Activated T-cell treated with anti-CD3 and anti-CD28 coated beads, Interleukin-2, amount 50 U/mL, for 1 hour (primary cell): ENCODE data around the gene GPN2.

ENCODE experiments used
- DNase-seq: peaks from one replicate; pipeline ENCODE4 v3.0.0-alpha.2; 2020

The GPN2 gene

DNA sequence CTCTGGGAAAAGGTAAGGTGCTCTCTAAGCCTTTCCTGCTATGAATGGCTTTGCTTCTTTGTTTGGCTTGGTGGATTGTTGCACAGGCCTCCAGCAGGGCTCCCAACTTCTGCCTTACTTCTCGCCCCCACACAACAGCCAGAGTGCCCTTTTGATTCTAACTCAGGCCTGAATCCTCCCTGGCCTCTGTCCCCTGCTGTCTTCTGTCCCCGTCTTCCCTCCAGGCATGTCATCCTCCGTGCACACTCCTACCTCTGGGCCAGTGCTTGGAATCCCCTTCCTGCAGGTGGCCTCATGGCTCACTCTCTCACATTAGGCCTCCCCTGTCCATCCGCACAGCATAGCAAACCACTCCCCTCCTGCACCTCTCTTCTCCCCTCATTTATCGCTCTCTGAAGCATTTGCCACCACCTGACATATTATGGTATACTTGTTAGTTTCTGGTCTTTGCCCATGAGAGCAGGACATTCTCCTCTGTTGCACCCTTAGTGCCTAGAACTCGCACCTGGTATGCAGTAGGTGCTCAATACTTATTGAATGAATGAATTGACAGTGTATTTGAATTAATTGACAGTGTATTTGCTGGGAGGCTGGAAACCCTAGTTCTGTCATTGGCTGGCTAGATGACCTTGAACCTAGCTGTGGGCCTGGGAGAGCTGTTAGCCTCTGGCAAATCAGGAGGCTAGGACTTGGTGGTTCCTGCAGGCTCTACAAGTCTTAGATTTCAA lies 60.7 kb downstream of the GPN2 start:
- DNase-seq: no peak

DNA sequence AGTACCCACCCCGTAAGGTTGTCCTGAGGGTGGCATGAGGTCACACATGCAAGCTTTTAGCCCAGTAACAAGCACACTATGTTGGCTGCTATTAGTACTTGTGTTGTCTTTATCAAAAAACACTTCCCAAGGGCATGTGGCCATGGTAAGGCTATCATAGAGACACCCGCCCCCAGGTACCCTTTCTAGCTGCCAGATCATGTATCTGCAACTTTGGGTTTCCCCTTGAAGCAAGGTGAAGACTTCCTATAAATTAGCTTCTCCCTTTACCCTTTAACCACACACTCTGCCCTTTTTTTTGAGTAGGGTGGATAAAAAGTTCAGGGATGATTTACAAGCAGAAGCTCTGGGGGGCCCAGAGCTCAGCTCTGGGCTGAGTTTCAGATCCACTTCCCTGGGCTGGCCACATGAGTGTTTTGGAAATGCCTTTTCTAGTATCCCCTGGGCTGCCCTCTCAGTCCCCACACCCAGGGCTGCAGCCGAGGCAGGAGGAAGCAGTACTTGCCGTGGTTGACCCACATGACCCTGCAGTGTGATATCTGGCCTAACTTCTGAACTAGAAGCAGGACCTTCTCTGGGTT lies 61.6 kb downstream of the GPN2 start:
- DNase-seq: no peak

DNA sequence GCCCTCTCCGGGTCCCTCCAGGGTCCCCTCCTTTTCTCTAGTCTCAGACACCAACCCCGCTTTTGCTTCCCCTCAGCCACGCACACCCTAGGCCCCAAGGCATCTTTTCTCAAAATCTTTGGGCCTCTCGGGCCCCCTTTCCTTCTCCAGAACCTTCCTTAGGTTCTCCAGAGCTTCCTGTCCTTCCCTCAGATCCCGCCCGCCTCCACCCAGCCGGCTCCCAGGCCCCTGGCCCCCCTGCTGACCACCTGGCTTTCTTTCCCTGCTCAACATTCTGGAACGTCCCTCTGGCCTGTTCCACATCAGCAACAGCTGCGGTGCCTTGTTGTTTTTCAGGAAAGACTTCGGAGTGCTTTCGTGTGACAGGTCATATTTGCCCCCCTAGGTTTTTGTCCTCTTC lies 62.4 kb downstream of the GPN2 start:
- DNase-seq: no peak

DNA sequence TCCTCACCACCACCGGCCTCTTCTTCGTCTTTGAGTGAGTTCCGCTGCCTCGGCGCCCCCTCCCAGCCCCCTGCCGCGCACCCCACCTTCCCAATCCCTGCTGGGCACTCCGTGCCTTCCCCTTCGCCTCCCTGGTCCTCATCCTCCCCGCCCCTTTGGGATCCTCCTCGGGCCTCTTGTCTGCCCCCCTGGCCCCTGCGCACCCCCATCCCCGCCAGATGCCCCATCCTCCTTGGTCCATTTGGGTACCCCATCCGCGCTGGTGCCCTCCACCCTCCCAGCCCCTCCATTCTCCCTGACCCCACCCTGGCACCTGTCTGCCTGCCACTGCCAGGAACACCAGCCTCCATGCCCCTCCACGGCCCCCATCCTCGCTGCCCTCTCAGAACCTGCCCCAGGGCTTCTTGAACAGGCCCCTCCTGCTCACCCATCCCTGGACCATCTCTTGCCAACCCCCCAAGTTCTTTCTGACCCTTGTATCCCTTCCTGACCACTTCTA lies 62.9 kb downstream of the GPN2 start:
- no peak for DNase-seq

DNA sequence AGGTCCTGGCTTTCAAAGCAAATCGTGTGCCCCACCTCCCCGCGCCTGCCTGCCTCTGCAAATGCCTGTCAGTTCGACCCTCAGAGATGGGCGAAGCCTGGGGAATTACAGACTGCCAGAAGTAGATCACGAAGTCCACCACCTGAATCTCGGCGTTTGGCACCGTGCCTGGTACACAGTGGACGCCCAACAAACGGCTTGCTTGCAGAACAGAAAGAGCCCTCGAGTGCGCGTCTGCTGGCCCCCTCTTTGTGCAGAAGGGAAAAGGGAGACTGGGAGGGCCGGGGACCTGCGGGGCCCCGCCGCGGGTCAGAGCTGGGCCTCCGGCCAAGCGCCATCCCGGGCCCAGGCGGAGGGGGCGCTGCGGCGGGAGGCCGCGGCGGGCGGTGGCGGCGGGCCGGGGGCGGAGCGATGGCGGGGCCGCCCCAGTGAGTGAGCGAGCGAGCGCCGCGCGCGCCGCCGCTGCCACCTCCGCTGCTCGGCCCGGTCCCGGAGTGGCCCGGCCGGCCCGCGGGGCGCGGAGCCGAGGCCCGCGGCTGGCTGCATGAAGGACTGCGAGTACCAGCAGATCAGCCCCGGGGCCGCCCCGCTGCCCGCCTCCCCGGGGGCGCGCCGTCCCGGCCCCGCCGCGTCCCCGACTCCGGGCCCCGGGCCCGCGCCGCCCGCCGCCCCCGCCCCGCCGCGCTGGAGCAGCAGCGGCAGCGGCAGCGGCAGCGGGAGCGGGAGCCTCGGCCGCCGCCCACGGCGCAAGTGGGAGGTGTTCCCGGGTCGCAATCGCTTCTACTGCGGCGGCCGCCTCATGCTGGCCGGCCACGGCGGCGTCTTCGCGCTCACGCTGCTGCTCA lies 63.6 kb downstream of the GPN2 start, which contains the start of gene ZDHHC18:
Gene ZDHHC18, plus strand, starts transcription at position 428 of the 845 bp plus-strand sequence. Its CDS starts 117 bp downstream, at position 545.
- peak; percentile 84 for DNase-seq
